ENCODE measurements around the gene DNER.

- TF ChIP-seq CTCF (conservative IDR thresholded peaks at IDR 0.05; ENCODE audit: low read length) (no peak), EZH2phosphoT487 (IDR thresholded peaks at IDR 0.05; ENCODE audit: borderline replicate concordance) (no peak)
These were observed 86.6 kb downstream of the DNER start for GRCh38 chr2:229627728-229628127.

Data from Loucy (cell line).